ENCODE results near the gene TGM2. TPM values are rescaled to one million over a fixed set of nuclear protein-coding genes. Genes with fewer than 3 reads are reported as not detected.

Gene TGM2
- total and polyA plus RNA-seq, 2 donors (not counting 3 experiments of a cell fraction or from before 2014, with no cell fraction given), result 861 to 868 TPM

DNA sequence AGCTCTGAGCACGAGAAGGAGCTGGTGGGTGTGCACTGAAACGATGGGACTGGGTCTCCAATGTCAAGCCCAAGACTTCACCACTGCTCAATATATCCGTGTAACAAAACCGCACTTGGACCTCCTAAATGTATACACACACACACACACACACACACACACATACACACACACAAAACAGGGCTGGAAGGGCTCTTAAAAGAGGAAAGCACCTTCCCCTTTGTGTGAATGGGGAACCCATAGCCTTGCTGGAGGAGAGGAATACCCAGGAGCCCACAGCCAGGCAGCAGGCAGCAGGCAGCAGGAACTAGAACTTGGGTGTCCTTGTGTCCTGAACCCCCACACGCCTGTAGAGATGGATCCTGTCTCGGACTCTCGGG is 29.8 kb downstream of the TGM2 start:
- H2AFZ ChIP-seq (ENCODE audit: low read depth, low read length), result no peak overlapping the region
- H3K27ac ChIP-seq (ENCODE audit: insufficient read depth, low read depth, low read length), result peak overlapping the region; percentile 88
- no peaks in the 10 kb centered on the region for H3K9me3 ChIP-seq (replicated peaks; ENCODE audit: control insufficient read depth, insufficient read depth, low read length)
- H4K20me1 ChIP-seq (replicated peaks; ENCODE audit: control insufficient read depth, extremely low read depth, insufficient read depth, low read length), result no peaks in the 10 kb centered on the region
- no peak for DNase-seq (ENCODE audit: low read depth, low spot score)
- H3K4me2 ChIP-seq (ENCODE audit: insufficient read depth, low read length), result peak overlapping the region; percentile 59
- no peak overlapping the region for H3K4me3 ChIP-seq (replicated peaks in 1 of 3; ENCODE audit: insufficient read depth in 1 of 3, low read depth in 1 of 3, low read length in 3 of 3)
- no TSS peak for BruUV-seq (replicated peaks)
- POLR2A ChIA-PET, result interaction anchor here (0.7 to 1.7 kb wide), 4 partner anchors 9 to 62 kb away, joined by 3 to 6 read pairs (median 4); no protein-coding TSS in a partner anchor
- H3K9ac ChIP-seq (replicated peaks; ENCODE audit: extremely low read depth, insufficient read depth, low read length), result peak overlapping the region; percentile 51
- no peaks in the 10 kb centered on the region for H3K9me1 ChIP-seq (replicated peaks; ENCODE audit: control insufficient read depth, extremely low read depth, insufficient read depth, low read length)
- peaks cover 56% of the 10 kb centered on the region for H3K4me1 ChIP-seq (ENCODE audit: control insufficient read depth, extremely low read depth, insufficient read depth, low read length)
- peaks cover 32 to 68% of the 10 kb centered on the region in 2 experiments for H3K36me3 ChIP-seq (ENCODE audit: control insufficient read depth in 2 of 2, extremely low read depth in 1 of 2, insufficient read depth in 2 of 2, low read length in 2 of 2)
- no peak for FAIRE-seq
- TF ChIP-seq MYC (IDR thresholded peaks at IDR 0.05; ENCODE audit: low read depth, low read length), result no peak
- no peak for TF ChIP-seq EZH2 (IDR thresholded peaks at IDR 0.05; ENCODE audit: borderline replicate concordance, low read depth, low read length, severe bottlenecking)
- TF ChIP-seq JUN (IDR thresholded peaks at IDR 0.05; ENCODE audit: borderline replicate concordance, insufficient read depth, insufficient read length, low read depth), result no peak
- TF ChIP-seq POLR2AphosphoS5 (IDR thresholded peaks at IDR 0.05; ENCODE audit: insufficient read depth, low read depth, low read length), result no peak
- no peak for TF ChIP-seq GATA2 (IDR thresholded peaks at IDR 0.05; ENCODE audit: insufficient read depth, insufficient read length, low read depth, low read length)
- TF ChIP-seq, protein P1, sequence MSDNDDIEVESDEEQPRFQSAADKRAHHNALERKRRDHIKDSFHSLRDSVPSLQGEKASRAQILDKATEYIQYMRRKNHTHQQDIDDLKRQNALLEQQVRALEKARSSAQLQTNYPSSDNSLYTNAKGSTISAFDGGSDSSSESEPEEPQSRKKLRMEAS (IDR thresholded peaks at IDR 0.05; ENCODE audit: insufficient read depth, insufficient read length), result no peak
- no peak for TF ChIP-seq POLR2A (IDR thresholded peaks at IDR 0.05; ENCODE audit: low read depth, low read length)
- no peaks in the 10 kb centered on the region for H3K27me3 ChIP-seq (ENCODE audit: control insufficient read depth in 2 of 2, insufficient read depth in 2 of 2, low read length in 2 of 2)
- dilution Hi-C loops (cut with MboI; ENCODE audit: extremely low pct_ligation_motif_present, low sequenced_read_pairs), result no loop called here
- no peaks in the 10 kb centered on the region for H3K79me2 ChIP-seq (ENCODE audit: control insufficient read depth, insufficient read depth, low read length)
- intact Hi-C loops (cut with micrococcal nuclease), result no loop called here
- CTCF ChIA-PET, result interaction anchor here (1.0 to 4.4 kb wide), 12 partner anchors 9 to 86 kb away, joined by 3 to 42 read pairs (median 5); no protein-coding TSS in a partner anchor
